PC-3 (cell line): ENCODE measurements around the gene PDZRN3.

Experiments used
- EZH2 ChIP-seq: fragments of 300-600 bp; sonication (generic); IDR thresholded peaks from one replicate; pipeline ENCODE4 v1.6.1; 2017; ENCODE audit warnings: antibody characterized with exemption, mild to moderate bottlenecking, low read length; ENCODE audit not compliant: unreplicated experiment
- EZH2phosphoT487 ChIP-seq: fragments of 300-600 bp; sonication (generic); IDR thresholded peaks from 2 replicates; pipeline ENCODE4 v1.6.1; 2018; ENCODE audit warnings: mild to moderate bottlenecking, antibody characterized with exemption, low read length, borderline replicate concordance
- TF ChIP-seq, protein P1 (sequence below): fragments of 300-600 bp; sonication (generic); conservative IDR thresholded peaks from 2 replicates; pipeline ENCODE4 v1.5.1; 2017; ENCODE audit warnings: antibody characterized with exemption, low read depth, mild to moderate bottlenecking, low read length

GRCh38 chr3:73451301-73451944, 173.3 kb downstream of the PDZRN3 start:
- TF ChIP-seq, protein P1, sequence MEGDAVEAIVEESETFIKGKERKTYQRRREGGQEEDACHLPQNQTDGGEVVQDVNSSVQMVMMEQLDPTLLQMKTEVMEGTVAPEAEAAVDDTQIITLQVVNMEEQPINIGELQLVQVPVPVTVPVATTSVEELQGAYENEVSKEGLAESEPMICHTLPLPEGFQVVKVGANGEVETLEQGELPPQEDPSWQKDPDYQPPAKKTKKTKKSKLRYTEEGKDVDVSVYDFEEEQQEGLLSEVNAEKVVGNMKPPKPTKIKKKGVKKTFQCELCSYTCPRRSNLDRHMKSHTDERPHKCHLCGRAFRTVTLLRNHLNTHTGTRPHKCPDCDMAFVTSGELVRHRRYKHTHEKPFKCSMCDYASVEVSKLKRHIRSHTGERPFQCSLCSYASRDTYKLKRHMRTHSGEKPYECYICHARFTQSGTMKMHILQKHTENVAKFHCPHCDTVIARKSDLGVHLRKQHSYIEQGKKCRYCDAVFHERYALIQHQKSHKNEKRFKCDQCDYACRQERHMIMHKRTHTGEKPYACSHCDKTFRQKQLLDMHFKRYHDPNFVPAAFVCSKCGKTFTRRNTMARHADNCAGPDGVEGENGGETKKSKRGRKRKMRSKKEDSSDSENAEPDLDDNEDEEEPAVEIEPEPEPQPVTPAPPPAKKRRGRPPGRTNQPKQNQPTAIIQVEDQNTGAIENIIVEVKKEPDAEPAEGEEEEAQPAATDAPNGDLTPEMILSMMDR, result no peak
- TF ChIP-seq EZH2 (no peak), EZH2phosphoT487 (no peak)
